Activated gamma-delta T cell (primary cell): Measurements from ENCODE around the gene PLEKHH1.

Experiments
- DNase-seq: peaks from one replicate; lab custom pipeline; 2025; lab: John Stamatoyannopoulos, UW

PLEKHH1 gene

GRCh38 chr14:67510121-67510520 is 23.0 kb upstream of the PLEKHH1 start:
- DNase-seq: no peak

DNA sequence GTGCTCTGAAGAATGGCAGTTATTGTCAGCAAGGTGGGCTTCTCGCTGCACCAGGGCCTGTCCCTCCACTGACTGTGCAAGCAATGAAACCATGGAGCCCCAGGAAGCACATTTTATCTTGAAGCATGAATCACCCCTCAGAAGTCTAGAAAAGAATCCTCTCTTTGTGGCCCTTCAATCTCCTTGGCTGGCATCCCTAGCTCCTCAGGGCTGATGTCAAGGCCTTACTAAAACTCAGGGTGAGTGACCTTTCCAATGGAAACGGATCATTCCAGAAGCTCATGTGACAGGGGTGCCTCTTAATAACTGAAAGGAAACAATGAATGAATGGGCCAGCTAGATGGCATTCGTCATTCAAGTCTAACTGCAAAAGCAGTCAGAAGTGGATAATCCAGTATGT is 22.3 kb upstream of the PLEKHH1 start:
- no peak for DNase-seq

DNA sequence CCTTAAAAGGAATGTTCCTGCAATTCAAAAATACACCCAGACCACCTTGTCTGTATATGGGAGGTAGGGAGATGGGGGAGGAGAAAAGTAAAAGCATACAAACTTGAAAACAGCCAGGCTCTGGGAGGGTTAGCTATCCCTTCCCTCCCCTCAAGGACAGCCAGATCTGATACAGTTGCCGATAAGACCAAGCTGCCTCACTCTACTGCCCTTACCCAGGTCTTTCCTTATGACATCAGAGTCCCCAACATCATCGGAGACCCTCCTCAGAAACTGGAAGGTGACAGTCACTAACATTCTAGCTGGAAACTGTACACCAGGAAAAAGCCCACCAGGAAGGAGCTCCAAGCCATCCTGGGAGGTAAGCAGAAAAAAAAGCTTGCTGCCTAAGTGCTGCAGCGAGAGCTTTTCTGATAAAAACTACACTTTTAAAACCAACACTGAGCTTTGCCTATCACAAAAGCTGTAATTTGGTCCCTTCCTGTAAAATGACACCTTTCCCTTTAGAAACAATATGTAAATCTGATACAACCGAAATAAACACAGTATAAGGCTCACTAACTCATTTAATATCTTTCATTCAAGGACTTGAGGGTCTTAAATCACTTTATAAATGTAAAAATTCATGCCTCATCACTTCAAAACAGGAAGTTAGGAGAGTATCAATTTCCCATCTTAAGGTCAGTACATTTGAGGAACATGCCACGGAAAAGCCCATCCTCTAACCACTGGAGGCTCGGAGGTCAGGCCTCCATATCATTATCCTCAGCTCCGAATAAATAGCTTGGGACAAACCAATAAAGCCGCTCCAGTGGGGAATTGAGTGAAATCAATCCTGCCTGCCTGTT is 20.4 kb upstream of the PLEKHH1 start:
- no peak for DNase-seq

DNA sequence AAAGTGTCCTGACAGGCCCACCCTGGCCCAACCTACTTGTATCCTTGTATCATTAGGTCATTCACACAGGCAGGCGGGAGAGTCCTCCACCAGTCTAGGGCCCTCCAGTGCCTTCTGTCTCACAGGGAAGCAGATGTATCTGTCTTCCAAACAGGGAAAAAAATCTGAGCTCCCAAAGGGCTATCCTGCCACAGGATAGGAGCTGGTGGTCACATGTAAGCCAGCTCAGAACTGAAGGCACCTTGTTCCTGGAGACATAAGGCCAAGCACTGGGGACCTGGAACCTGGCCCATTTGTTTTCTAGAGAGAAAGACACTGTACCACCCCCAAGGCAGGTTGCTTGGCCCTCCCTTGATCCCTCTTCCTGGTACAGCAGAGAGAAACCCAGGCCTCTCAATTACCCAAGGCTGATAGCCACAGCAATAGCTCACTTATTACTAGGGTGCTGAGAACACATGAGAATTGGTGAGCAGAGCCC is 19.4 kb upstream of the PLEKHH1 start:
- DNase-seq: no peak

DNA sequence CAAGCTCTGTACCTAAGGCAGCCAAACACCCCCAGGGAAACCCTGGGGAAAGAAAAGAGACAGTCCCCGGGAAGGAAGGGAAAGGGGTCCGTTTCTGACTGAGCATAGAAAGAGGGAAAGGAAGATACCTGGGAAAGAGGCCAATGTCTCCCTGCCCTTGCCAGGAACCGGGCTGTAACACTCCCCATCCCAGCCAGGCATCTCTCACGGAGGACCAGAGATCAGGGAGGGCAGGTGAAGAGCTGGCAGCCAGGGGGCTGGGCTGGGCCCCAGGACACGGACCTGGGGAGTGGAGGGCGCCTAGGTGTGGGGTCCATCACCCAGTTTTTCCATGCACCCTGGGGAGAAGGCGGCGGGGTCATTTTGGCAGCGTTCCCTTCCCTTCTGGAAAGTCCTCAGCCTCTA is 18.9 kb upstream of the PLEKHH1 start:
- DNase-seq: no peak

DNA sequence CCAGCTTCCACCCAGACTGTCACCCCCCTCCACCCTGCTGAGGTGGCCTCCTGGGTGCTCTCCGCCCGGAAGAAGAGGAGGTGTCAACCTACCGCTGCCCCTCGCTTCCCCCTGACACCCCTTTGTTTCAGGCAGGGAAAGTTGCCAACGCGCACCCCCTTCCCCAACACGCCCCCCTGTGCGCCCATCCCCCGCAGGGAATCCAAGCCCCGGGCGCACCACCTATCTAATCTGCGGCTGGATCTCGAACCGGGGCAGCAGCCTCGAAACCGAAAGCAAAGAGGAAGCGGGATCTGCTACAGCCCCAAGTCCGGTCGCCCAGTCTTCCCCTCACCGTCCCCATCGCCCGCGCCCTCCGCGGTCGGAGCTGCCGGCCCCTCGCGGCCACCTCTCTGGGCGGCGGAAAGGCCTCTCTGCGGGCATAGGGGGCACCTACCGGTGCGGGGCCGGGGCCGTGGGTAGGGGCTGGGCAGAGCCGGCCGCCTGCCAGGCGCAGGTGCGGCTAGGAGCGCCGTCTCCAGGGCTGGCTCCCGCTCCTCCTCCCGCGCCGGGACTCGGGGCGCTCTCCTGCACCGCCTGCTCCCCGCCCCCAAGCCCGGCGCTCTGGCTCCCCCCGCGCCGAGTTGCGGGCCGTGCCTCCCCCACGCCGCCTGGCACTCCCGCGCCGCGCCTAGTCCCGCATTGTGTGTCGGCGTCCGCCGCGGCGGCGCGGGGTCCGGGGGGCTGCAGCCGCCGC is 18.3 kb upstream of the PLEKHH1 start:
- peak; percentile 36 for DNase-seq

- DNase-seq: peak; percentile 36
Observed at GRCh38 chr14:67515386-67516079, 17.6 kb upstream of the PLEKHH1 start.

DNA sequence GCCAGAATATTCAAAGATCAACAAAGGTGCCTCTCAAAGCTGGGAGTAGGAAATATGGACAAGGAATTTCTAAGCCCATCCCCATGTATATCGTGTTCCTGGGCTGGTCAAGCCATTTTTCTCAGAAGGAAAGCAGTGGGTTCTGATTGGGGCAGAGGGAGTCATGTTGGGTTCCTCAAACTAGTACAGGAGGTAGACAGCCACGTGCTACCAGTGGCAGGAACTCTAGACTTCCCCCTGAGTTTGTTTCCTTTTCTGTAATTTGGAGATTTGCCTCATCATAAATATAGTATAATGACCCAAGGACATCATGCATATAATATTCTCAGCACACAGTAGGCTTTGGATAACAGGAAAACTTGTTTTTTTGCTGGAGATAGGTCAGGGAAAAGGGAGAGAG is 16.4 kb upstream of the PLEKHH1 start:
- DNase-seq: no peak

DNA sequence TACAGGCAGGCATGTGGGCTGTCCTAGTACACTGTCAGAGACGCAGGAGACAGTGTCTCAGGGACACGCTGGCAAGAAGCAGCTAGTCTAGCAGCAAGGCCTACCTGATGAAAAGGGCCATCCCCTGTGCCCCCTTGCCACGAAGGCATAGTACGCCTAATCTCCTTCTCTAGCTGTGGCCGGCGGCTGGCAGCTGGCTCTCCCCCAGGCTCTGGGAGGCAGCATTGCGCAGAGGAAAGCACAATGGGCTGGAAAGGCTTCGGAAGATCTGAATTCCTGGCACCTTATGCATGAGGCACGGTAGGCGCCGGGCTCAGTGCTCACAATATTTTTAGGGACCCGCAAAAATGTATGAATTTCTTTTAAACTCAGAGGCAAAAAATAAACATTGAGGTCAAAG is 16.0 kb upstream of the PLEKHH1 start:
- DNase-seq: no peak

DNA sequence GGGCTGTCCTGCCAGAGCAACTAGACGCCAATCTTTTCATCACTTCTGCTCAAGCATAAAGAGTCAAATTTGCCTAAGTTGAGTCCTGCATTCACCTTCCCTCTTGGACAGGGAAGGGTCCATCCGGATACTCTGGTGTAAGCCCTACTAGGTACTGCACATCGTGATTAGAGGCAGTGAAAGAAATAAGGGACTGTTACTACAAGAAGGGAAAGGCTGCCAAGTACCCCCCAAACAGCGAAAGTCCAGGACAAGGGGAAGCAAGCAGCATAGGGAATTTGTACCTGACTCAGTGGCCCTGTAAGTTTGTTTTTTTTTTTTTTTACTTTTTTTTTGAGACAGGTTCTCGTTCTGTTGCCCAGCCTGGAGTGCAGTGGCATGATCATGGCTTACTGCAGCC is 13.7 kb upstream of the PLEKHH1 start:
- no peak for DNase-seq

GRCh38 chr14:67520482-67520881 is 12.6 kb upstream of the PLEKHH1 start:
- no peak for DNase-seq

GRCh38 chr14:67522270-67522669 is 10.8 kb upstream of the PLEKHH1 start:
- no peak for DNase-seq

DNA sequence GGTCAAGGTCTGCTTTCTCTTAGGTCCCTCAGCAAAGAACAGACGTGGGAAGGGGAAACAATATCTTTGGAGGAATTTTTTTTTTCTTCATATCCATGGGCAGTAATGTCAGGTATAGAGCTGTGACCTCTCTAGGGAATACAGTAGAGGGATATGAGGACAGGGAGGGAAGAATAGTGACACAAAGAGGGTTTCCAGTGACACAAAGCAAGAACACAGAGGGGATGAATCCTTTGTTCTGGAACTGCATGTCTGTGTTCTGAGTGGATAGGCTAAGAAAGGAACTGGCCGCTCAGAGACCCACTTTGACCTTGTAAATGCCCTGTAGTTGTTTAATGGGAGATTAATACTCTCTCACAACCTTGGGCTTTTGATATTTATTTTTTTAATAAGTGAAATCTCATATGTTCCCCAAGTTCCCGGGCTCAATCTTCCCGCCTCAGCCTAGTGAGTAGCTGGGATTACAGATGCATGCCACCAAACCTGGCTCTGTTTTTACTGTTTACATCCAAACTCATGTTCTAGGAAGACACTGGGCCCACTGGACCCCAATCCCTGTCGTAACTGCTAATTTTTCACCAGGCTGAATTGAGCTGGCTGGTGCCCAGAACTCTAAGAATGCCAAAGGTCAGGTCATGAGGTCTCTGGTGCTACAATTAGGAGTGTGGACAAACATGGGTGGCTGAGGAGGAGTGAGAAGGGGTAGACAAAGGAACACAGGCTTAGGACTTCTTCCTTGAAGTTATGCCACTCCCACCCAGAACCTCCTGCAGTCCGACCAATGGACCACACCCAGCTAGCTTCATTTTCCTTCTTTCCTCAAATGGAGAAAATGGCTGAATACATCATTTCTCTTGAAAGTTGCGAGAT is 9.1 kb upstream of the PLEKHH1 start:
- DNase-seq: no peak

DNA sequence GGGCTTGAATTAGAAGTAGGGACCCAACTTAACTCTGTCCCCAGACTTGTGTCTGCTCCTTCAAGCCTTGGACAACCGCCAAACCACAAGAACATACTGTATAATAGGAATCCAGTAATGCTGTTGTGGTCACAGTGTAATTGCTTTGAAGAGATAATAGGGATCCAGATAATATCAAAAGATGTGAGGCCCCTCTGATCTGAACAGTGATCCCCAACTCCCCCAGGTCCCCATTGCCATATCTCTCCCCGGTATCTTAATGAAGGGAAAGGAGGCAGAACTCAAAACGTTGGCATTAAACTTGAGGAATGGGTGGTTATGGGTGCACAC is 8.5 kb upstream of the PLEKHH1 start:
- no peak for DNase-seq

DNA sequence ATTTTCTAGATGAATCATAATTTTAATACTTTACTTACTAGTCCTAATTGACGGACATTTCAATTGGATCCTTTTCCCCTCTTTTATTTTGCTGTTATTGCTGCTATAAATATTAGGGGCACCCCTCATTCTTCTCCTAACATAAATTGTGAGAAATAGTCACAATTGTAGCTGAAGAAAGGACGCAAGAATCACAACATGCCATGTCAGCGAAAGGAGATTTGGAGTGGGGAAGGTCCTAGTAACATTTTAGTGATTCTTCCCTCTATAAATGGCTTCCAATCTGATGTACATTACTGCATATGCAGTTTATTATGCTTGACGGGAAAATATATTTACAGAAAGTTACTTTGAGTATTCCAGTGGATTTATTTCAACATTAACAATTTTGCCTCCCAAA is 7.7 kb upstream of the PLEKHH1 start:
- DNase-seq: no peak

- DNase-seq: no peak
Observed at GRCh38 chr14:67526181-67526580, 6.9 kb upstream of the PLEKHH1 start.

DNA sequence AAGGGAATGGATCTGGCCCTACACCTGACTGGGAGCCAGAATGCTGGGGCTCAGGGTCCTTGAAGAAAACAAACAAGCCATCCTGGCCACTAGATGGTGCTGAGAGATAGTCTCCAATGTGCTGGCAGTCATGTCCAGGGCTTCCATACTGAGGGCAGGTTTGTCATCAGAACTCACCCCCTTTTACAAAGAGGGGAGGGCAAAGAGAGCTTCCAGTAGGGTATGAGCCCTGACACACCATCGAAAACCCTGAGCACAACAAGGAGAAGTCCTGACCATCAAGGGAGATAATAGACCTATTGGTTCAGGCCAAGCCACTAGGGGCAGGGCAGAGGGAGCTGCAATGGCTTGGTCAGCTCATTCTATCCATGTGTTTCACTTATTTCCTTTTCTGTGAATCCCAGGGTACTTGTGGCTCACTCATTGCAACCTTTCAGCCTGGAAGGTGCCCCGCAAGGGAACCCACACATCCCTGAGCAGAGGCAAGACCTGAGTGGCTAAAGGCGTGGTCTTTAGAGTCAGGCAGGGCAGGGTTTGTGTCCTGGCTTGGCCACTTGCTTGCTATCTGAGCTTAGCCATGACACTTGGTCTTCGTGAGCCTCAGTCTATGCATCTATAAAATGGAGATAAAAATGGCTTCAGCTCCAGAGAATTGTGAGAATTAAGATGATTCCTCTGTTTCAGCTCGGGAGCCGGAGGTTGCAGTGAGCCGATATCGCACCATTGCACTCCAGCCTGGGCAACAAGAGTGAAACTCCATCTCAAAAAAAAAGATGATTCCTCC is 6.2 kb upstream of the PLEKHH1 start:
- no peak for DNase-seq

- no peak for DNase-seq
Observed at GRCh38 chr14:67527756-67528155, 5.3 kb upstream of the PLEKHH1 start.

DNA sequence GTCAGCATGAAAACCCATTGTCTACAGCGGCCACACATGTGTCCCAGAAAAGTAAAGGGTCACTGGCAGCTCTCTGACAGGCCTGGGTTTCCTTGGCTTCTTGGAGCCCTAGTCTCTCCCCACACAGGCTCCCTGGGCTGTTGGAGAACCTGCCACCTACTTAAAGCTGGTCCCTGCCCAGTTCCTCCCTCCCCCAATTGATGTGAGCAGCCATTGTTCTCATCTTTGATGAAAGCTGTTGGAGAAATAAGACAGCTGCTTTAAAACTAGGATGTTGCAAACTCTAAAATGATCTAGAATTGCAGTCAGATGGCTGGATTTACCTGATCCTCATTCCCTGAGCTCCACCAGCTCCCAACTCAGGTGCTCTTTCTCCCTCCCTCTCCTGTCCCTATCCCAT is 4.8 kb upstream of the PLEKHH1 start:
- no peak for DNase-seq

GRCh38 chr14:67529947-67530935 is 2.8 kb upstream of the PLEKHH1 start:
- DNase-seq: no peak
